HCT116 (cell line): ENCODE results near the gene RAI14. TPM values are rescaled to one million over a fixed set of nuclear protein-coding genes. Genes with fewer than 3 reads are reported as not detected.

Experiments
- ATAC-seq: fragments of 200-7000 bp; cut with Tn5 transposase; 2 replicates; pipeline ENCODE4 v1.9.1; 2020; ENCODE audit warnings: mild to moderate bottlenecking, moderate library complexity
- BruUV-seq: library from RNA; stranded (reverse); fragments of 400-500 nt; replicated peaks from 2 replicates; lab custom pipeline; 2021; lab: Mats Ljungman, UMichigan
- CTCF ChIA-PET: fragments of 300-600 bp; sonication (Branson Sonifier 250); formaldehyde crosslinking; loops from one replicate; lab custom pipeline; 2021; ENCODE audit warnings: antibody characterized with exemption; lab: Charles Lee
- POLR2A ChIA-PET: fragments of 300-600, 350-600 bp; sonication (Branson Sonifier 250); formaldehyde crosslinking; loops from one replicate; lab custom pipeline; 2021; ENCODE audit warnings: antibody characterized with exemption; lab: Charles Lee
- RAD21 ChIA-PET, 2 experiments: fragments of 300-600 bp; sonication (Branson Sonifier 250); formaldehyde crosslinking; loops; one replicate each; lab custom pipeline; 2023; ENCODE audit warnings: low total read pairs in 2 of 2; ENCODE audit not compliant: uncharacterized antibody in 2 of 2, unreplicated experiment in 2 of 2, low non-redundant PET in 1 of 2; lab: Charles Lee
- DNase-seq: peaks from one replicate; pipeline ENCODE4 v3.0.0-alpha.2; 2010; ENCODE audit warnings: low read depth, low spot score
- H2AFZ ChIP-seq: fragments of 200-600 bp; shearing (Covaris generic), sonication (generic); 2 replicates; pipeline ENCODE4 v1.6.1; 2017; ENCODE audit warnings: low read depth, mixed run types, mixed read lengths, antibody characterized with exemption, low read length; ENCODE audit not compliant: poor library complexity, severe bottlenecking
- H3K27ac ChIP-seq: 2 replicates; pipeline ENCODE4 v1.5.1; 2012; ENCODE audit warnings: low read depth, low read length
- H3K27me3 ChIP-seq: fragments of 200-600 bp; sonication (generic); 2 replicates; pipeline ENCODE4 v1.6.1; 2016; ENCODE audit warnings: mixed run types, low read length, mixed read lengths; ENCODE audit not compliant: insufficient read depth
- H3K36me3 ChIP-seq, 2 experiments: fragments of 200-500 bp in 1 of 2; fragments of 200-600 bp in 1 of 2; sonication (Bioruptor generic) in 1 of 2; sonication (generic) in 1 of 2; 2 replicates each; pipeline versions ENCODE4 v1.5.1 to v1.6.1; 2014 to 2016; ENCODE audit warnings: low read length in 2 of 2, inconsistent platforms in 1 of 2, mixed read lengths in 1 of 2, mixed run types in 1 of 2; ENCODE audit not compliant: insufficient read depth in 2 of 2, control insufficient read depth in 1 of 2
- H3K4me1 ChIP-seq, 2 experiments: fragments of 200-600 bp in 1 of 2; sonication (generic) in 1 of 2; 2 replicates each; pipeline versions ENCODE4 v1.5.1 to v1.6.1; 2012 to 2017; ENCODE audit warnings: low read length in 2 of 2, inconsistent platforms in 1 of 2, mild to moderate bottlenecking in 1 of 2, mixed read lengths in 1 of 2, mixed run types in 1 of 2, moderate library complexity in 1 of 2; ENCODE audit not compliant: insufficient read depth in 2 of 2, control insufficient read depth in 1 of 2
- H3K4me2 ChIP-seq: fragments of 200-600 bp; sonication (generic); 2 replicates; pipeline ENCODE4 v1.6.1; 2017; ENCODE audit warnings: mixed run types, low read length, mixed read lengths
- H3K4me3 ChIP-seq, 2 experiments: fragments of 200-600 bp in 1 of 2; sonication (generic) in 1 of 2; replicated peaks in 1 of 2; 2 replicates each; pipeline ENCODE4 v1.5.1; 2011 to 2016; ENCODE audit warnings: low read length in 2 of 2, control low read depth in 1 of 2, low read depth in 1 of 2, mild to moderate bottlenecking in 1 of 2, mixed read lengths in 1 of 2, mixed run types in 1 of 2
- H3K79me2 ChIP-seq: fragments of 200-600 bp; sonication (generic); 2 replicates; pipeline ENCODE4 v1.6.1; 2017; ENCODE audit warnings: mild to moderate bottlenecking, mixed run types, low read length, moderate library complexity, mixed read lengths; ENCODE audit not compliant: insufficient read depth
- H3K9ac ChIP-seq: fragments of 200-600 bp; sonication (generic); 2 replicates; pipeline ENCODE4 v1.6.1; 2016; ENCODE audit warnings: low read length, mixed read lengths
- H3K9me2 ChIP-seq: fragments of 200-600 bp; sonication (generic), shearing (Covaris generic); 2 replicates; pipeline ENCODE4 v1.6.1; 2017; ENCODE audit warnings: mixed run types, mild to moderate bottlenecking, moderate library complexity; ENCODE audit not compliant: insufficient read depth
- H3K9me3 ChIP-seq, 2 experiments: fragments of 200-500 bp in 1 of 2; fragments of 200-600 bp in 1 of 2; sonication (Bioruptor generic) in 1 of 2; sonication (generic) in 1 of 2; 2 replicates each; pipeline ENCODE4 v1.6.1; 2014 to 2017; ENCODE audit warnings: low read length in 2 of 2, mixed read lengths in 2 of 2, inconsistent platforms in 1 of 2, low read depth in 1 of 2, mild to moderate bottlenecking in 1 of 2, mixed run types in 1 of 2, moderate library complexity in 1 of 2; ENCODE audit not compliant: control insufficient read depth in 1 of 2, insufficient read depth in 1 of 2
- H4K20me1 ChIP-seq: fragments of 200-600 bp; sonication (generic), shearing (Covaris generic); 2 replicates; pipeline ENCODE4 v1.6.1; 2017; ENCODE audit warnings: mixed run types, mild to moderate bottlenecking, moderate library complexity; ENCODE audit not compliant: insufficient read depth
- CEBPB ChIP-seq: IDR thresholded peaks from 2 replicates; pipeline ENCODE4 v1.6.1; 2012; ENCODE audit warnings: low read depth
- ELF1 ChIP-seq: IDR thresholded peaks from 2 replicates; pipeline ENCODE4 v1.6.1; 2012; ENCODE audit warnings: low read depth, borderline replicate concordance
- SP1 ChIP-seq: IDR thresholded peaks from 2 replicates; pipeline ENCODE4 v1.6.1; 2012; ENCODE audit warnings: low read depth
- YY1 ChIP-seq: IDR thresholded peaks from 2 replicates; pipeline ENCODE4 v1.6.1; 2011; ENCODE audit warnings: low read length, low read depth, moderate library complexity, mild to moderate bottlenecking; ENCODE audit not compliant: insufficient replicate concordance; ENCODE audit errors: extremely low read depth
- ZBTB33 ChIP-seq: IDR thresholded peaks from 2 replicates; pipeline ENCODE4 v1.6.1; 2011; ENCODE audit warnings: mild to moderate bottlenecking, low read length, moderate library complexity; ENCODE audit not compliant: insufficient replicate concordance; ENCODE audit errors: extremely low read depth
- ZFX ChIP-seq: fragments of 450-650 bp; IDR thresholded peaks from 2 replicates; pipeline ENCODE4 v1.6.1; 2017
- ZNF274 ChIP-seq: fragments of 200-500 bp; sonication (Bioruptor generic); IDR thresholded peaks from 2 replicates; pipeline ENCODE4 v1.6.1; 2014; ENCODE audit warnings: mild to moderate bottlenecking, low read depth, low read length, inconsistent platforms
- intact Hi-C: fragments of 100-400 bp; cut with micrococcal nuclease; formaldehyde crosslinking; loops from 2 replicates; pipeline ENCODE4 v1.10.0; 2022
- total RNA-seq: library from RNA; stranded (reverse); gene quantifications from one replicate; pipeline ENCODE4 v1.2.1, GENCODE V29; 2021; ENCODE audit not compliant: unreplicated experiment
- TF ChIP-seq, protein P1 (sequence below): IDR thresholded peaks from 2 replicates; pipeline ENCODE4 v1.6.1; 2012; ENCODE audit warnings: low read depth
- TF ChIP-seq, protein P2 (sequence below): IDR thresholded peaks from 2 replicates; pipeline ENCODE4 v1.6.1; 2012

Gene RAI14
- total RNA-seq, 1 experiment from 2014 or later, result 47.9 TPM

- H4K20me1 ChIP-seq, result no peaks in the 10 kb centered on the region; the same call in 1 of the 2 replicates
- BruUV-seq, result no TSS peak
- no peak overlapping the region for H3K27ac ChIP-seq
- H3K9ac ChIP-seq, result no peak overlapping the region
- no peak overlapping the region for H2AFZ ChIP-seq
- H3K9me2 ChIP-seq, result no peaks in the 10 kb centered on the region
- CTCF ChIA-PET, result no interaction called here
- TF ChIP-seq SP1, result no peak
- TF ChIP-seq, protein P1, sequence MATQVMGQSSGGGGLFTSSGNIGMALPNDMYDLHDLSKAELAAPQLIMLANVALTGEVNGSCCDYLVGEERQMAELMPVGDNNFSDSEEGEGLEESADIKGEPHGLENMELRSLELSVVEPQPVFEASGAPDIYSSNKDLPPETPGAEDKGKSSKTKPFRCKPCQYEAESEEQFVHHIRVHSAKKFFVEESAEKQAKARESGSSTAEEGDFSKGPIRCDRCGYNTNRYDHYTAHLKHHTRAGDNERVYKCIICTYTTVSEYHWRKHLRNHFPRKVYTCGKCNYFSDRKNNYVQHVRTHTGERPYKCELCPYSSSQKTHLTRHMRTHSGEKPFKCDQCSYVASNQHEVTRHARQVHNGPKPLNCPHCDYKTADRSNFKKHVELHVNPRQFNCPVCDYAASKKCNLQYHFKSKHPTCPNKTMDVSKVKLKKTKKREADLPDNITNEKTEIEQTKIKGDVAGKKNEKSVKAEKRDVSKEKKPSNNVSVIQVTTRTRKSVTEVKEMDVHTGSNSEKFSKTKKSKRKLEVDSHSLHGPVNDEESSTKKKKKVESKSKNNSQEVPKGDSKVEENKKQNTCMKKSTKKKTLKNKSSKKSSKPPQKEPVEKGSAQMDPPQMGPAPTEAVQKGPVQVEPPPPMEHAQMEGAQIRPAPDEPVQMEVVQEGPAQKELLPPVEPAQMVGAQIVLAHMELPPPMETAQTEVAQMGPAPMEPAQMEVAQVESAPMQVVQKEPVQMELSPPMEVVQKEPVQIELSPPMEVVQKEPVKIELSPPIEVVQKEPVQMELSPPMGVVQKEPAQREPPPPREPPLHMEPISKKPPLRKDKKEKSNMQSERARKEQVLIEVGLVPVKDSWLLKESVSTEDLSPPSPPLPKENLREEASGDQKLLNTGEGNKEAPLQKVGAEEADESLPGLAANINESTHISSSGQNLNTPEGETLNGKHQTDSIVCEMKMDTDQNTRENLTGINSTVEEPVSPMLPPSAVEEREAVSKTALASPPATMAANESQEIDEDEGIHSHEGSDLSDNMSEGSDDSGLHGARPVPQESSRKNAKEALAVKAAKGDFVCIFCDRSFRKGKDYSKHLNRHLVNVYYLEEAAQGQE, result no peak
- TF ChIP-seq ZFX, result no peak
- TF ChIP-seq CEBPB, result no peak
- no peak for TF ChIP-seq ZBTB33
- TF ChIP-seq, protein P2, sequence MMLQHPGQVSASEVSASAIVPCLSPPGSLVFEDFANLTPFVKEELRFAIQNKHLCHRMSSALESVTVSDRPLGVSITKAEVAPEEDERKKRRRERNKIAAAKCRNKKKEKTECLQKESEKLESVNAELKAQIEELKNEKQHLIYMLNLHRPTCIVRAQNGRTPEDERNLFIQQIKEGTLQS, result no peak
- TF ChIP-seq ZNF274, result no peak
- no peak for TF ChIP-seq YY1
- no peak for TF ChIP-seq ELF1
- TF ChIP-seq, all 23 proteins: peak for 0
- no peaks in the 10 kb centered on the region for H3K27me3 ChIP-seq
- H3K4me2 ChIP-seq, result no peak overlapping the region
- ChIA-PET RAD21 (no interaction called here), POLR2A (no interaction called here)
- no peaks in the 10 kb centered on the region for H3K4me1 ChIP-seq
- H3K4me3 ChIP-seq, result no peak overlapping the region
- no peak for ATAC-seq
- peaks cover 80% of the 10 kb centered on the region for H3K79me2 ChIP-seq
- H3K9me3 ChIP-seq, result no peaks in the 10 kb centered on the region
- DNase-seq, result no peak
- peaks cover 0 to 12% of the 10 kb centered on the region in 2 experiments; a peak in 3 of 4 replicates for H3K36me3 ChIP-seq
- intact Hi-C loops, result no loop called here
Measured at GRCh38 chr5:34663771-34664496, 7.8 kb downstream of the RAI14 start.
